IPS DF 19.7 (cell line): ENCODE data around the gene STPG1.

Experiments used
- DNase-seq: peaks from one replicate; pipeline ENCODE4 v3.0.0-alpha.2; 2013; ENCODE audit warnings: low read depth, low spot score

Gene STPG1

DNA sequence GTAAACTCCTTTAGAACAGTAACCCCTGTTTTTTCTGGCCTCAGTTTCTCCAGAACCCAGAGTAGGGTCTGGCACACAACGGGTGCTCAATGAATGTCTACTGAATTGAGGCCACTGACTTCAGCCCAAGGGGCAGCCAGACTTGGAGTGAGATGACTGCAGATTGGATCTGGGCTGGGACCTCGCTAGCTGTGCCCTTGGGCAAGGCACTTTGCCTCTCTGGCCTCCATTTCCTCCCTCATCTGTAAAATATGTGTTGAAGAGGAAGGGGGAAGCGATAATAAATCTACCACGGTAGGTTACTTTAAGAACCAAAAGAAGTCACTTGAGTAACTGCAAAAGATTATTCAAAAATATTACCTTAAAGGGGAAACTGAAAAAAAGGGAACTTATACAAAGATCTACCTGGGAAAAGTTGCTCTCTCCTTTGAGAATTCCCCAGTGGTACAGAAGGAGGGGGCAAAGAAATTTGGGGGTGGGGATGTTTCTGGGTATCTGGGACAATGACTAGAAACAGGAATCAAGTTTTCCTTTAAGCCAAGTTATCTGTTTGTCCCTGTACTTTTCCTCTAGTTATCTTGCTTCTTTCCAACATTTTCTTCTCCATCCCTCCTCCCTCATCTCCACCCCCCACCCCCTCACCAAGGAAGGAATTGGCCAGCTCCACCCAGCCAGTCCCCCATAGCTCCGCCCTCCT lies 94.8 kb downstream of the STPG1 start:
- DNase-seq: no peak

DNA sequence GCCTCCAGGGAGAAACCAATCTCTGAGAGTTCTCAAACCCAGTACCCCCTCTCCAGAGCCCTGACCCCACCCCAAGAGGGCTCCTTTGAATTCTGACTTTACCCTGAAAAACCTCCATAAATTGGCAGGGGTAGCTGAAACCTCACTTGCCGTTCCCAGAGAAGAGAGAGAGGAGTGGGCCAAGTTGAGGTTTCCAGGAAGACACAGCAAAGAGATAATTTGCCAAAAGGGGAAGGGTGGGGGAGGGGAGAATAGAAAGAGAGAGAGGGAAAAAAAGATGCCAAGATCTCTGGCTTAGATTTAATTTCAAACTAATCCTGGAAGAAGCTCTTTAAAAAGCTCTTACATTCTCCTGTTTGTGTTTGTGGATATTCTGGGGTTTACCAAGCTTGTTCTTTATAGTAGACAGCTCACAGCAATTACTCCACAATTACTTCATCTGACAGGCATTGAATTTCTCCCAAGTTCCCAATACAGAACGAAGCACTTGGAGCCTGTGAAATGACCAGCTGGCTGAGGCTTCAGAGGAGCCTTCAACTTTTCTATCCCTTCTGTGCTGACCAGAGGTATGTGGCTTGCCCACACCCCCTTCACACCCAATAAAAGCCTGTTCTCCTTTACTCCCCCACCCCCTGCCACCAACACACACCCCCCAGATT lies 95.5 kb downstream of the STPG1 start:
- DNase-seq: no peak

DNA sequence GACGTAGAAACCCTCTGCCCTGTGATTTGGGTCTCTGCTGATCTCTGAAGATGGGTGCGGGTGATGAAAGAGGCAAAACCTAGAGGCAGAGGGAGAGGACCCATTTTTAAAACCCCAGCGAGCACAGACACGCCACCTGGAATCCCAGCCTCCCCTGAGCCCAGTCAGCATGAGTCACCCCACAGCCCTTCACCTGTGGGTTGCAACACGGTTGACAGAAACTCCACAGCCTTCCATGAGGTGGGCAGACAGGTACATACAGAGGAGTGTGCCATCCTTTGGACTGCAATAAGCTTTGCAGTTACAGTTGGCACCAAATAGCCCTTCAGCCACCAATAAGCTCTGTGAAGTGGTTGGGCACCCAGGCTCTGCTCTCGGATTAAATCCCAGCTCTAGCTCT lies 96.5 kb downstream of the STPG1 start:
- no peak for DNase-seq

DNA sequence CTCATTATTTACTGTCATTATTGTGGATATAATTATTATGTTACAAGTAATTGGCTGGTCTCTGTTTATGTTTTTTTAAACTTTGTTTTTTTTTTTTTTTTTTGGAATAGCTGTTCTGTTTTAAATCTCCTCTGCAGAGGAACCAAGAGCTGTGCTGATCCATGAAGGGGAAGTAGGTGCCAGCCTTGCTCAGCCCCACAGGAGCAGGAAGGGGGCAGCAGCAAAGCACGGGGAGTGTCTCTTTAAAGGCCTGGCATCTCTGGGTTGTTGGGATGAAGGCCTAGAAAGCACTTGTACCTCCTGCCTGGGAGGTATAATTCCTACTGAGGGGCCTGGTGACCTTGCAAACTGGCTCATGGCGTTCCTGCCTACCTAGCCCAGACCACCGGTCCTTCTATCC lies 96.9 kb downstream of the STPG1 start:
- DNase-seq: no peak

DNA sequence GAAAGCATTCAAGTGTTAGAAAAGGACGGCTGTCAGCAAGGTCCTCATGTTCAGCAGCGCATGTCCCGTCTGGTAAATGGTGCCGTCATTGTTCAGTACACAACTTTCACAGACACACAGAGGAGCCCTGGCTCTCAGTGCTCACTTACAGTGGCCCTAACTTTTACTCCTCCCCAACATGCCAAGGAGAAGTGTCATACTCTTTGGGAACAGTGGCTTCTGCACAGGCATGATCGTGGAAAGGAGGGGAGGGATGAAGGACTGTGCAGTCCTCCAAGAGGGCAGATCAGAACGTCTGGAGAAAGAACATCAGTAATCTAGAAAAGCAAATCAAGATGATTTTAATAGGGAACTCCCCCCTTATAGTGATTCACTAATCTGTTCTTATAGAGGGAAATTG lies 98.2 kb downstream of the STPG1 start:
- no peak for DNase-seq

DNA sequence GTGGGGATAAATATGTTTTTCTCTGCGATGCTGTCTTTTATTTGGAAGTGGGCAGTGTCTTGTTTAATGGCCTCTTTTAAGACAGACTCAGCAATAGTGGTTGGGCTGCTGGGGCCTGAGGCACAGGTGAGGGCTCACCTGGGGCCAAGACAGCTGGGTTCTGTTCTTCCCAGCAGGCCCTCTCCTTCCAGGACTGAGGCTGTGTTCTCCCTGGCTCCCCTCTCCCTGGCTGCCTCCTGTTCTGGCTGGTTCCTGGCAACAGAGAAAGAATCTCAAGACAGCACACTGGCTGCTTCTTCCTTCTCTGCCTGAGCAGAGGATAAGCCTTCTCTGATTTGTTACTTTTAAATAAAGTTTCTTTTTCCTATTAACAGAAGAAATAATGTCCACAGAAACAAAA lies 101.8 kb downstream of the STPG1 start:
- no peak for DNase-seq

DNA sequence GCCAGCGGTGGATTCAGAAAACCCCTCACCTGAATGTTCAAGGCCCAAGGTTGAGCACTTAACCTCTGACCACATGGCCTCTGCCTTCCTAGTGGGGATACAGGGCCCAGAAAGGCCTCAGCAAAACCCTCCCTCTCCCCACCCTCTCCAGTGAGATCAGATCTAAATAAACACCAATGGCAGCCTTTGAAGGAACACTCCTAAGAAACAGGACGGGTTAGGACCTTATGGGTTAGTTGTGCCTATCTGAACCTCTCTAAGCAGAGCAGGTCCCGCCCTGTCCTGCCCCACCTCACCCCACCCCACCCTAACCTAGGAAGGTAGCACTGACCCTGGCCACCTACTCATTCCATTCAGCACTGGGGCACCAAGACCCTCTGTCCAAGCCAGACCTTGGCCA lies 102.3 kb downstream of the STPG1 start:
- DNase-seq: no peak

DNA sequence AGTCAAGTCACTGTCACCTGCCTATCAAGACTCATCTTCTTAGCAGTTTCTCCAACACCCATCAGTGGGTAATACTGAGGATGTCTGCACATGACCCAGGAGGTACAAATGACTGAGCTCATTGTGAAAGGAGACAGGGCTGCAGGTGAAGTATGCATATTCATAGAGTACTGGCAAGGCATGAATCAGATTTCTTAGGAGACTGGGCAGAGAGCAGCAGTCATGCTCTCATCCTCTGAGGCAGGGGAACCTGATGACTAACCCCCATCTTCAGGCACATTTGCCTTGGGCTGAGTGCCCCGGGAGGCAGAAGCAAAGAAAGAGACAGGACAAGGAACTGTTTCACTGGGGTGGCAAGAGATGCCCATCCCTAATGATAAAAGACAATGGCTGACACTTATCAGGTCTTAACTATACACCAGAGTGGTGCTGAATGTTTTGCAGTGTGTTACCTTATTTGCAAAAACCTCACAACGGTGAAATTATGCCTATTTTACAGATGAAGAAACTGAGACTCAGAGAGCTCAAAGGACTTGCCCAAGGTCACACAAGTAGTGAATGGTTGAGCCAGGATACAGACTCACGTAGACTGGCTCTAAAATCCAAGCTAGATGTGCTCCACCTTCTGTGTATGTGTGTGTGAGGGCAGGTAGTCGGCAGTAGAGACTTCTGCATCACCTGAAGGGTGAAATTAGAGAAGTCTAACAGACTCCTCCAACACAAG lies 103.7 kb downstream of the STPG1 start:
- no peak for DNase-seq

DNA sequence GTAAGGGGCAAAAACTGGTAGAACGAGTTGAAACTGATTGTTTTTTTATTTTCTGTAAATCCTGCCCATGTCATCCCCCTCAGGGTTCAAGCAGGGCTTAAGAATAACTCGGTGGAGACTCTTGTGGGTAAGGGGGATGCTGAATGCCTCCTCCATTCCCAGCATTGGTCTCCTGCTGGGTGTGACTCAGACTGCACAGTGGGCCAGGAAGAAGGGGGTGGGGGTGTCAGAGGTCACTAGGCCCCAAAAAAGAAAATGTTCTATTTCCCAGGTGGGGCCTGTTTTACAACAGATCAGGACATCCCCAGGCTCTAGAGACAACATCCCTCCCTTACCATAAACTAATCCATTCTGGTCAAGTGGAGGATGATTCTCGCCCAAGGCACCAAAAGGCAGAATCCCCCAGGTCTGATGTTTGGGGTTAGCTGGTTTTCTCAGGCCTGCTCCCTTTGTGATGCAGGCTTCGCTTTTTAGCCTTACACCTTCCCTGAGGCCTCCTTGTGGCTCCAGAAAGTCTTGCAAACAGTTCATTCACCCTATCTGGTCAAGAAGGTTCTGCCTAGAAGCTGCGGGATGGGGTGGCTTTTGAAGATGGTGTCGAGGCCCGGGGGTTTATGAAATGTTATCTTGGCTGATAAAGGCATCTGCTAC lies 105.1 kb downstream of the STPG1 start:
- peak; percentile 84 for DNase-seq
